Measurements from ENCODE around the gene R3HDM4.

- no peak for TF ChIP-seq POLR2A (IDR thresholded peaks at IDR 0.05)
- TF ChIP-seq, protein P1, sequence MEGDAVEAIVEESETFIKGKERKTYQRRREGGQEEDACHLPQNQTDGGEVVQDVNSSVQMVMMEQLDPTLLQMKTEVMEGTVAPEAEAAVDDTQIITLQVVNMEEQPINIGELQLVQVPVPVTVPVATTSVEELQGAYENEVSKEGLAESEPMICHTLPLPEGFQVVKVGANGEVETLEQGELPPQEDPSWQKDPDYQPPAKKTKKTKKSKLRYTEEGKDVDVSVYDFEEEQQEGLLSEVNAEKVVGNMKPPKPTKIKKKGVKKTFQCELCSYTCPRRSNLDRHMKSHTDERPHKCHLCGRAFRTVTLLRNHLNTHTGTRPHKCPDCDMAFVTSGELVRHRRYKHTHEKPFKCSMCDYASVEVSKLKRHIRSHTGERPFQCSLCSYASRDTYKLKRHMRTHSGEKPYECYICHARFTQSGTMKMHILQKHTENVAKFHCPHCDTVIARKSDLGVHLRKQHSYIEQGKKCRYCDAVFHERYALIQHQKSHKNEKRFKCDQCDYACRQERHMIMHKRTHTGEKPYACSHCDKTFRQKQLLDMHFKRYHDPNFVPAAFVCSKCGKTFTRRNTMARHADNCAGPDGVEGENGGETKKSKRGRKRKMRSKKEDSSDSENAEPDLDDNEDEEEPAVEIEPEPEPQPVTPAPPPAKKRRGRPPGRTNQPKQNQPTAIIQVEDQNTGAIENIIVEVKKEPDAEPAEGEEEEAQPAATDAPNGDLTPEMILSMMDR (IDR thresholded peaks at IDR 0.05), result no peak
These were observed 25.4 kb upstream of the R3HDM4 start for GRCh38 chr19:938233-938923.
